OCI-LY1 (cell line): ENCODE measurements around the gene C18orf32.

Experiments
- EZH2 ChIP-seq: fragments of 200-600 bp; sonication (generic), shearing (Covaris generic); IDR thresholded peaks from 2 replicates; pipeline ENCODE4 v1.8.0; 2017; ENCODE audit warnings: borderline replicate concordance, mixed run types, mild to moderate bottlenecking, antibody characterized with exemption, low read length, moderate library complexity, mixed read lengths
- TF ChIP-seq, protein P1 (sequence below): fragments of 200-600 bp; sonication (generic), shearing (Covaris generic); IDR thresholded peaks from 2 replicates; pipeline ENCODE4 v1.5.1; 2017; ENCODE audit warnings: mild to moderate bottlenecking, antibody characterized with exemption, low read length, moderate library complexity, mixed read lengths

DNA sequence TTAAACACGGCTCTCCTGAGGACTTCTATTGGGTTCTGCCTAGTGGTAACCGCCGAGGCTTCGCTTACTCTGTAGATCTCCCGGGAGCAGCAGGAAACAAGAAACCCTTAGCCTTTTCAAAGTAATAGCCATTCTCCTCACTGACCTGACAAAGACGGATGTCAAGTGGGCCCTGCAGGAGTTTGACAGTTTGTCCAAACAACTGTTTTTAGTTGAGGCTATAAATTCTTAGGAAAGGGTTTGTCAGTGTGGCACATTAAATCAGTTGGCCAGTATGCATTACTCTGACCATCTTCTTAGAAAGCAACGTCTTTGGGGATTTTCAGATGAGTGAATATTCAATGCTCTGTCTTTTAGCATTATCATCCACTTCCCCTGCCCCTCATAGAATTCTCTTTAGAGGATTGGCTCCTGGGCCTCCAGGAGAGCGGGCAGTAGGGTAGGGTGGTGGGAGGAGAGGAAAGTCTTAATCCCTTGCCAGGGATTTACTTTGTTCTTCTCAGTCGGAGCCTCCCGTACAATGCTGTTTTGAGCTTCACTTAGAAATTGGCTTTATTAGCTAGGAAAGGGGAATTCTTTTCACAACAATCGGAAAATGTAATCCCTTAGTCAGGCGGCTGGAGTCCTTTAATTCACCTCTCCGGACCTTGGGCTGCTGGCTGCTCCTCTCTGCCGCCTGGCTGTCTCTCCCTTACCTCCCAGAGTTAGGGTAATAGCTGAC lies 13.3 kb upstream of the C18orf32 start:
- TF ChIP-seq, protein P1, sequence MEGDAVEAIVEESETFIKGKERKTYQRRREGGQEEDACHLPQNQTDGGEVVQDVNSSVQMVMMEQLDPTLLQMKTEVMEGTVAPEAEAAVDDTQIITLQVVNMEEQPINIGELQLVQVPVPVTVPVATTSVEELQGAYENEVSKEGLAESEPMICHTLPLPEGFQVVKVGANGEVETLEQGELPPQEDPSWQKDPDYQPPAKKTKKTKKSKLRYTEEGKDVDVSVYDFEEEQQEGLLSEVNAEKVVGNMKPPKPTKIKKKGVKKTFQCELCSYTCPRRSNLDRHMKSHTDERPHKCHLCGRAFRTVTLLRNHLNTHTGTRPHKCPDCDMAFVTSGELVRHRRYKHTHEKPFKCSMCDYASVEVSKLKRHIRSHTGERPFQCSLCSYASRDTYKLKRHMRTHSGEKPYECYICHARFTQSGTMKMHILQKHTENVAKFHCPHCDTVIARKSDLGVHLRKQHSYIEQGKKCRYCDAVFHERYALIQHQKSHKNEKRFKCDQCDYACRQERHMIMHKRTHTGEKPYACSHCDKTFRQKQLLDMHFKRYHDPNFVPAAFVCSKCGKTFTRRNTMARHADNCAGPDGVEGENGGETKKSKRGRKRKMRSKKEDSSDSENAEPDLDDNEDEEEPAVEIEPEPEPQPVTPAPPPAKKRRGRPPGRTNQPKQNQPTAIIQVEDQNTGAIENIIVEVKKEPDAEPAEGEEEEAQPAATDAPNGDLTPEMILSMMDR, result no peak
- TF ChIP-seq EZH2, result no peak
